ENCODE measurements around the gene TFAP2E. TPM values are rescaled to one million over a fixed set of nuclear protein-coding genes. Genes with fewer than 3 reads are reported as not detected.
A peak's percentile ranks its signal among the peaks of the same experiment; 100 is the strongest.

Gene TFAP2E
- total and polyA plus RNA-seq, 4 donors, result 0.07 to 0.21 (median 0.09) TPM

DNA sequence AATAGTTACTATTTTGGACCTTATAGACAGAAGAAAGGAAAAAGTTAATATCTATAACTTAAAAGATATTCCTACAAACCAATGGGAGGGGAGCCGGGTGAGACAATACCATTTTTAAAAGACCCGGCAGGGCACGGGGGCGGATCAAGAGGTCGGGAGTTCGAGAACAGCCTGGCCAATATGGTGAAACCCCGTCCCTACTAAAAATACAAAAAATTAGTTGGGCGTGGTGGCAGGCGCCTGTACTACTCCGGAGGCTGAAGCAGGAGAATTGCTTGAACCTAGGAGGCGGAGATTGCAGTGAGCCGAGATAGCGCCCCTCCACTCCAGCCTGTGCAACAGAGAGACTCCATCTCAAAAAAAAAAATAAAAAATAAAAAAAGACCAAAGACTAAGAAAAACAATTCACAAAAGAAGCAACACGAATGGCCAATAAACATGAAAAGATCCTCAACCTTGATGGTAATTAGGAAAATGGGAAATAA is 69.4 kb downstream of the TFAP2E start:
- WGBS, result 18% methylated on average over 14 of the region's 14 CpGs
- TF ChIP-seq FOXA1 (IDR thresholded peaks at IDR 0.05) (no peak), RAD21 (IDR thresholded peaks at IDR 0.05) (no peak), RXRA (IDR thresholded peaks at IDR 0.05) (no peak), FOXA2 (IDR thresholded peaks at IDR 0.05) (no peak), EGR1 (IDR thresholded peaks at IDR 0.05; ENCODE audit: low read depth in 2 of 2) (no peak)
- no peaks in the 10 kb centered on the region for H3K9me3 ChIP-seq (ENCODE audit: control insufficient read depth in 4 of 4, low read length in 3 of 4)
- no peak for DNase-seq (ENCODE audit: low spot score)
- peak overlapping the region; percentile 87 to 96 for H3K9ac ChIP-seq (ENCODE audit: low read depth in 1 of 2, low read length in 2 of 2)
- peaks cover 0 to 2% (median 0%) of the 10 kb centered on the region in 4 donors for H3K27me3 ChIP-seq (ENCODE audit: control insufficient read depth in 4 of 4, insufficient read depth in 4 of 4, low read length in 3 of 4)
- H3K36me3 ChIP-seq (ENCODE audit: control insufficient read depth in 4 of 4, insufficient read depth in 3 of 4, low read depth in 1 of 4, low read length in 3 of 4), result no peaks in the 10 kb centered on the region
- H3K4me1 ChIP-seq (ENCODE audit: control insufficient read depth in 4 of 4, insufficient read depth in 4 of 4, low read length in 3 of 4), result peaks cover 2 to 31% (median 25%) of the 10 kb centered on the region in 4 donors
- H3K27ac ChIP-seq (ENCODE audit: low read depth in 1 of 2, low read length in 2 of 2), result peak overlapping the region; percentile 72 to 93
- peak overlapping the region; percentile 62 to 99 (median 90) for H3K4me3 ChIP-seq (ENCODE audit: low read depth in 1 of 3, low read length in 3 of 3)

DNA sequence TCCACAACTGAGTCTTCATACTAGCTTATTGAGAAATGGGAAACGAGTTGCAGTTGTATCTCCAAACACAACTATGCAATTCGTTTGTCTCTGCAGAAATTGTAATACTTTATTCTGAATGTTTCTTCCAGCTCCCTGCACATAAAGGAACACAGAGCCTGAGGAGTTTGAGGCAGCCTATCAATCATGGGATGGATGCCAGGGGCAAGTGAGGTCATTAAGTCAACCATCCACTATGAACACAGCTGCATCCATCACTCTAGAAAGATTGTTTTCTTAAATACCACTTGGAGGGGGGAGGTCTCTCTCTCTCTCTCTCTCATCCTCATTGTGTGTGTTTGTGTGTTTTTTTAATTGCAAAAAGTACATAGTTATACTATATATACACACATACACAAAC is 71.1 kb downstream of the TFAP2E start:
- no peak overlapping the region for H3K9ac ChIP-seq (ENCODE audit: low read depth in 1 of 2, low read length in 2 of 2)
- no peak for DNase-seq (ENCODE audit: low spot score)
- H3K36me3 ChIP-seq (ENCODE audit: control insufficient read depth in 4 of 4, insufficient read depth in 3 of 4, low read depth in 1 of 4, low read length in 3 of 4), result no peaks in the 10 kb centered on the region
- peaks cover 0 to 19% (median 14%) of the 10 kb centered on the region in 4 donors for H3K4me1 ChIP-seq (ENCODE audit: control insufficient read depth in 4 of 4, insufficient read depth in 4 of 4, low read length in 3 of 4)
- no peak overlapping the region for H3K4me3 ChIP-seq (ENCODE audit: low read depth in 1 of 3, low read length in 3 of 3)
- TF ChIP-seq FOXA2 (IDR thresholded peaks at IDR 0.05), result no peak
- TF ChIP-seq SP1 (IDR thresholded peaks at IDR 0.05), result no peak
- TF ChIP-seq GABPA (IDR thresholded peaks at IDR 0.05 in 1 of 2, conservative IDR thresholded peaks at IDR 0.05 in 1 of 2), result no peak
- no peak for TF ChIP-seq HNF4A (conservative IDR thresholded peaks at IDR 0.05)
- TF ChIP-seq, protein P1, sequence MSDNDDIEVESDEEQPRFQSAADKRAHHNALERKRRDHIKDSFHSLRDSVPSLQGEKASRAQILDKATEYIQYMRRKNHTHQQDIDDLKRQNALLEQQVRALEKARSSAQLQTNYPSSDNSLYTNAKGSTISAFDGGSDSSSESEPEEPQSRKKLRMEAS (IDR thresholded peaks at IDR 0.05), result no peak
- no peak for TF ChIP-seq RXRA (IDR thresholded peaks at IDR 0.05)
- no peak for TF ChIP-seq YY1 (IDR thresholded peaks at IDR 0.05)
- no peak for TF ChIP-seq TAF1 (conservative IDR thresholded peaks at IDR 0.05)
- TF ChIP-seq RAD21 (IDR thresholded peaks at IDR 0.05), result no peak
- no peaks in the 10 kb centered on the region for H3K9me3 ChIP-seq (ENCODE audit: control insufficient read depth in 4 of 4, low read length in 3 of 4)
- WGBS, result 39% methylated on average over 2 of the region's 2 CpGs
- H3K27me3 ChIP-seq (ENCODE audit: control insufficient read depth in 4 of 4, insufficient read depth in 4 of 4, low read length in 3 of 4), result peaks cover 0 to 2% (median 0%) of the 10 kb centered on the region in 4 donors
- H3K27ac ChIP-seq (ENCODE audit: low read depth in 1 of 2, low read length in 2 of 2), result no peak overlapping the region

Other genes starting within 250 kb of the TFAP2E start
- gene KIAA0319L, start 15.9 kb upstream of the TFAP2E start, total RNA-seq, result 100 to 1,000 TPM in 1 of 2 donors, 10 to 100 TPM in 1; 27.5 to 107 TPM
- gene KIAA0319L, start 15.9 kb upstream of the TFAP2E start, polyA plus RNA-seq, result 10 to 100 TPM; 27.0 to 28.3 TPM
- gene NCDN, start 15.5 kb upstream of the TFAP2E start, total RNA-seq, result 1 to 10 TPM; 4.4 to 6.9 TPM
- gene NCDN, start 15.5 kb upstream of the TFAP2E start, polyA plus RNA-seq, result 1 to 10 TPM; 2.7 to 7.9 TPM
- gene PSMB2, start 68.2 kb downstream of the TFAP2E start, total RNA-seq, result 10 to 100 TPM; 19.1 to 34.7 TPM
- 10 to 100 TPM; 46.9 to 76.6 TPM for gene PSMB2, start 68.2 kb downstream of the TFAP2E start, polyA plus RNA-seq
- 1 to 10 TPM; 2.9 to 3.2 TPM for gene C1orf216, start 145.6 kb downstream of the TFAP2E start, total RNA-seq
- gene C1orf216, start 145.6 kb downstream of the TFAP2E start, polyA plus RNA-seq, result 1 to 10 TPM; 1.2 to 3.4 TPM
- gene CLSPN, start 196.7 kb downstream of the TFAP2E start, total RNA-seq, result 10 to 100 TPM in 1 of 2 donors, under 1 TPM in 1; 0.08 to 18.9 TPM
- under 1 TPM; 0.15 to 0.50 TPM for gene CLSPN, start 196.7 kb downstream of the TFAP2E start, polyA plus RNA-seq
- gene AGO4, start 234.7 kb downstream of the TFAP2E start, total RNA-seq, result 10 to 100 TPM; 11.1 to 14.9 TPM
- 1 to 10 TPM; 1.7 to 3.5 TPM for gene AGO4, start 234.7 kb downstream of the TFAP2E start, polyA plus RNA-seq